Measurements from ENCODE around the gene CDH18.
A peak's percentile ranks its signal among the peaks of the same experiment; 100 is the strongest.

CDH18 gene

GRCh38 chr5:19713740-19714139, 274.3 kb downstream of the CDH18 start:
- DNase-seq: no peak

- no peak for DNase-seq
Observed at GRCh38 chr5:19709403-19709802, 278.6 kb downstream of the CDH18 start.

GRCh38 chr5:19706776-19707175, 281.2 kb downstream of the CDH18 start:
- no peak for DNase-seq

GRCh38 chr5:19701731-19702130, 286.3 kb downstream of the CDH18 start:
- no peak for DNase-seq

- no peak for DNase-seq
Observed at GRCh38 chr5:19694949-19695611, 292.9 kb downstream of the CDH18 start.

GRCh38 chr5:19690978-19691377, 297.0 kb downstream of the CDH18 start:
- DNase-seq: no peak

- no peak for DNase-seq
Observed at GRCh38 chr5:19685473-19685872, 302.5 kb downstream of the CDH18 start.

GRCh38 chr5:19676895-19677294, 311.1 kb downstream of the CDH18 start:
- no peak for DNase-seq

- DNase-seq: no peak
Observed at GRCh38 chr5:19660679-19661078, 327.3 kb downstream of the CDH18 start.

GRCh38 chr5:19655627-19656026, 332.4 kb downstream of the CDH18 start:
- no peak for DNase-seq

GRCh38 chr5:19638461-19638860, 349.5 kb downstream of the CDH18 start:
- DNase-seq: no peak

- no peak for DNase-seq
Observed at GRCh38 chr5:19630876-19631275, 357.1 kb downstream of the CDH18 start.

GRCh38 chr5:19626211-19626610, 361.8 kb downstream of the CDH18 start:
- no peak for DNase-seq

- DNase-seq: no peak
Observed at GRCh38 chr5:19625562-19625961, 362.4 kb downstream of the CDH18 start.

GRCh38 chr5:19619571-19619970, 368.4 kb downstream of the CDH18 start:
- DNase-seq: no peak

- no peak for DNase-seq
Observed at GRCh38 chr5:19616701-19617215, 371.2 kb downstream of the CDH18 start.

- DNase-seq: no peak
Observed at GRCh38 chr5:19615661-19616060, 372.3 kb downstream of the CDH18 start.

- DNase-seq: no peak
Observed at GRCh38 chr5:19615071-19615470, 372.9 kb downstream of the CDH18 start.

- peak in 1 of 4 experiments; percentile 1 for DNase-seq
Observed at GRCh38 chr5:19608444-19609002, 379.5 kb downstream of the CDH18 start.

- DNase-seq: no peak
Observed at GRCh38 chr5:19605846-19606407, 382.1 kb downstream of the CDH18 start.

GRCh38 chr5:19584131-19584530, 403.9 kb downstream of the CDH18 start:
- DNase-seq: no peak

GRCh38 chr5:19577882-19578281, 410.1 kb downstream of the CDH18 start:
- no peak for DNase-seq

- DNase-seq: no peak
Observed at GRCh38 chr5:19568004-19568403, 420.0 kb downstream of the CDH18 start.

GRCh38 chr5:19565466-19565865, 422.5 kb downstream of the CDH18 start:
- DNase-seq: no peak
